GM12892 (cell line): Measurements from ENCODE around the gene TMEM123.

Experiments used
- POLR2A ChIP-seq: IDR thresholded peaks from 2 replicates; pipeline ENCODE4 v1.6.1; 2011; ENCODE audit warnings: low read depth, low read length, control low read depth
- POLR2AphosphoS5 ChIP-seq: IDR thresholded peaks from 2 replicates; pipeline ENCODE4 v1.6.1; 2011; ENCODE audit warnings: low read depth, low read length, control low read depth
- TAF1 ChIP-seq: IDR thresholded peaks from 2 replicates; pipeline ENCODE4 v1.6.1; 2011; ENCODE audit warnings: low read depth, mild to moderate bottlenecking, control low read depth, low read length, borderline replicate concordance

DNA sequence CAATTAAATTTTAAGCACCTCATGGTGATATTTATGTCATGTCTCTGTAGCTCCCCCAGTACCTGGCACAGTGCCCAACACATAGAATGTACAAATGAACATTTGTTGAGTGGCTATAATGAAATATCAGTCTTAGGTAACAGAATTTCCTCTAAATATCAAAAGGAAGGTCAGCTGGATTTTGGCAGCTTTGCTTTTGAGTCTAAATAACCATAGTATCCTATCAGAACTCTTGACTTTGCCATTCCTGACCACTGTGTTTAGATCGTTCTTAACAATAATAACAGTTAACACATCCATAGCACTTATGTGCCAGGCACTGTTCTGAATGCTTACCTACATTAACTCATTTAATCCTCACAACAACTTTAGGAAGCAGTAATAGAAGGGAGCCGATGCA, 26.6 kb downstream of the TMEM123 start:
- TF ChIP-seq POLR2AphosphoS5 (no peak), POLR2A (no peak), TAF1 (no peak)
